NOMO-1 (cell line): Measurements from ENCODE around the gene STX5.
A peak's percentile ranks its signal among the peaks of the same experiment; 100 is the strongest.
"Not testable (repeated sequence)": the region's sequence is repeated elsewhere in the genome, so short reads cannot be mapped to it uniquely, and the experiment has no call there.

Experiments used
- DNase-seq, 2 experiments: peaks; one replicate each; lab custom pipeline; 2025; ENCODE audit not compliant: unreplicated experiment in 2 of 2; lab: John Stamatoyannopoulos, UW

The STX5 gene

DNA sequence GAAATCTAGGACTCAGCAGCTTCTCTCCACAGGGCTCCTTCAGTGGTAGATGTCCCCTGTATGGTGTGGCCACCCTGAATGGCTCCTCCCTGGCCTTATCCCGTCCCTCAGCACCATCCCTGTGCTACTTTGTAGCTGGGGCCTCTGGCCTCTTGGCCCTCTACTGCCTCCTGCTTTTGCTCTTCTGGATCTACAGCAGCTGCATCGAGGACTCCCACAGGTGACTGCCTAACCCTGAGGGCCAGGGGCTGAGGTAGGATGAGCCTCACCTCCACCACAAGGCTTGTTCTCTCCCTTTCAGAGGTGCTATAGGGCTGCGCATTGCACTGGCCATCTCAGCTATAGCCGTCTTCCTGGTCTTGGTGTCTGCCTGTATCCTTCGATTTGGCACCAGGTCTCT lies 42.9 kb downstream of the STX5 start:
- DNase-seq = no peak

DNA sequence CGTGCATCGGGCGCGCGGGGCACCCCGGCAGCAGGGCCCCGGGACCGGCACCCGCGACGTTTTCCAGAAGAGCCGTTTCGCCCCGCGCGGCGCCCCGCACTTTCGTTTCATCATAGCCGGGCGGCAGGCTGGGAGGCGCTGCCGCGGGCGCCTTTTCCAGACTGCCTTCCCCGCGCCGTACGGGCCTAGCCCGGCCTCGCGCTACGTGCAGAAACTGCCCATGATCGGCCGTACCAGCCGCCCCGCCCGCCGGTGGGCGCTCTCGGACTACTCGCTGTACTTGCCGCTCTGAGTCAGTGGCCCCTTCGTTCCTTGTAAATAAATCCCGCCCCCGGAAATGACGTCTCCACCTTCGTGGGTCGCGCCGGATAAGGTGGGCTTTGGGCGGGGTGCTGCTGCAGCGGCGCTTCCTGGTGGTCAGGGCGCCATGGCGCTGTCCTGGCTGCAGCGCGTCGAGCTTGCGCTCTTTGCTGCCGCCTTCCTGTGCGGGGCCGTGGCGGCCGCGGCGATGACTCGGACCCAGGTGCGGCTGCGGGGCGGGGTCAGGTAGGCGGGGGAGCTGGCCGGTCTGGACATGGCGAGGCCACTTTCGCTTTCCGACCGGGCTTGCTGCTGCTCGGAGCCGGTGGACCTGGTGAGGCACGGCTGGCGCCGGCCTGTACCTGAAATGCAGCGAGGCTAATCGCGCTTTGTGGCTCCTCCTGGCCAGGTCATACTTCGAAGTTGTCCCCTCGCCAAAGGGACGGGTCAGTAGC lies 44.7 kb downstream of the STX5 start, which contains the start of gene TMEM179B:
Gene TMEM179B (plus strand): TSS at position 398 of the 755 bp plus-strand sequence. CDS start 30 bp downstream, at position 428.
- peak; percentile 97 to 99 for DNase-seq

DNA sequence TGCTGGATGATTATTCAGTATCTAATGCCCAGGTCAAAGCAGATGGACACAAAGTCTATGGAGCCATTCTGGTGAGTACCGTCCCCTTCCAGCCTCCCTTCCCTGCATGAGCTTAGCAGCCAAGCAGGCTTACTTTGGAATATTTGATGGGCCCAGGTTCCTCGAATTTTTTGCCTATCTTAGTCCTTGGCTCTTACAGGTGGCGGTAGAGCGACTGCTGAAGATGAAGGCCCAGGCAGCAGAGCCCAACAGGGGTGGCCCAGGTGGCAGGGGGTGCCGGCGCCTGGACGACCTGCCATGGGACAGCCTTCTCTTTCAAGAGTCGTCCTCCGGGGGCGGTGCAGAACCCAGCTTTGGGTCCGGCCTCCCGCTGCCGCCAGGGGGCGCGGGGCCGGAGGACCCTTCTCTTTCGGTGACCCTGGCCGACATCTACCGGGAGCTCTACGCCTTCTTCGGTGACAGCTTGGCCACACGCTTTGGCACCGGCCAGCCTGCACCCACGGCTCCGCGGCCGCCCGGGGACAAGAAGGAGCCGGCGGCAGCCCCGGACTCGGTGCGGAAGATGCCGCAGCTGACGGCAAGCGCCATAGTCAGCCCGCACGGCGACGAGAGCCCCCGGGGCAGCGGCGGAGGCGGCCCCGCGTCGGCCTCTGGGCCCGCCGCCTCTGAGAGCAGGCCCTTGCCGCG lies 45.4 kb downstream of the STX5 start:
- DNase-seq = peak; percentile 76 to 83

DNA sequence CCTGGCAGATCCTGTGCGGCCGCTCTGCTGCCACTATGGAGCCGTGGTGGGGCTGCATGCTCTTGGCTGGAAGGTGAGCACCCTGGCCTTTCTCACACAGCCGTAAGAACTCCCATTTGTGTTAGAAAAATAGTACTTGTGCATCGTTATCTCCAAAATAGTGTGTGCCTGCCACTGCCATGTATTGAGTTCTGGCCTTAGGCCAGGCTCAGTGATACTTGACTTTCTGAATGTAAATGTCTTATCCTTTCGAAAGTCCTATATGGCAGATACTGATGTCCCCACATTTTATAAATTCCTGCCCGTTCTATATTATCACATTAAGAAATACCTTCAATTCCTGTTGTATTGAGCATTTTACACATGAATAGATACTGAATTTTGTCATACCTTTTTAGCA lies 49.1 kb downstream of the STX5 start:
- DNase-seq = no peak

DNA sequence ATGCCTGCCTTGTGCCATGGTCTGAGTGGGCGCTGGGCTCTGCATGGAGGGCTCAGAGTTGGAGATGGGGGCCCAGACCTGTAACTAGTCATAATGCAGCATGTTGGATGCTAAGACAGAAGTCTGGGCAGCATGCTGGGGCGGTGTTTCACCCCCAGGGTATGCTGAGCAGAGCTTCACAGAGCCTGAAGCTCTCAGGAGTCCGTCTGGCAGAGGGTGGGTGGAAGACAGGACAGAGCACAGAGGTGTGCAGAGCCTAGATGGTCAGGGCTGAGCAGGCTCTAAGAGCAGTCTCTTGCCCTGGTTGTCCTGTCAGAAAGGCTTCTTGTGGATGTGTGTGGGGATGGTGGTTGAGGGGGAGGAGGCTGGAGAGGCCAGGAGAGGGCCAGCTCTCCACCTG lies 53.4 kb downstream of the STX5 start:
- DNase-seq = no peak

DNA sequence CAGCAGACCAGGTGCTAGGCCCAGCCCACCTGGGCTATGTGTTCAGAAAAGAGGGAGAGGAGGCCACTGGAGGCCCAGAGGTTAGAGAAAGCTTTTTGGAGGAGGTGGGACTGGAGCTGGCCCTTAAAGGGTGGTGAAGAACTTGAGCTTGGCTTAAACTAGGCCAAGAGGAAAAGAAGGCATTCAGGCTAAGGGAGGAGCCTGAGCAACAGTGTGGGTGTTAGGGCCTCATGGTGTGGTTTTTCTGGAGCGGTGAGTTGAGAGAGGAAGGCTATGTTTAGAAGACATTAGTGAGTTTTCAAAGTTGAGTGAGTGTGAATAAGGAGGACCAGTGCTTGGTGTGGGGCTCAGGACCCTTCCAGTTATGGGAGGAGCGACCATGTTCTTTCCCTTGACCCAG lies 54.5 kb downstream of the STX5 start:
- DNase-seq = no peak

DNA sequence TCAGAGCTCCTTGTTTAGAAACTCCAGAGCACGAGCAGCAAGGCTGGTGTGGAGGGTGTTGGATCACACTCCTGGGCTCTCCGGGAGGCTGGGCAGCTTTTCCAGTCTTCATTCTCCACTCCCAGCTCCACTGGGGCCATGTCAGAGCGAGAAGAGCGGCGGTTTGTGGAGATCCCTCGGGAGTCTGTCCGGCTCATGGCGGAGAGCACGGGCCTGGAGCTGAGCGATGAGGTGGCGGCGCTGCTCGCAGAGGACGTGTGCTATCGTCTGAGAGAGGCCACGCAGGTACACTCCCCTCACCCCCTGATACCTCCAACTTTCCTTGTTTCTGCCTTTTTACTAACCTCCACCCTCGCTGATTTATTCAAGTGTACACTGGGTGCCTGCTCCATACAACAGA lies 56.2 kb downstream of the STX5 start:
- no peak for DNase-seq

DNA sequence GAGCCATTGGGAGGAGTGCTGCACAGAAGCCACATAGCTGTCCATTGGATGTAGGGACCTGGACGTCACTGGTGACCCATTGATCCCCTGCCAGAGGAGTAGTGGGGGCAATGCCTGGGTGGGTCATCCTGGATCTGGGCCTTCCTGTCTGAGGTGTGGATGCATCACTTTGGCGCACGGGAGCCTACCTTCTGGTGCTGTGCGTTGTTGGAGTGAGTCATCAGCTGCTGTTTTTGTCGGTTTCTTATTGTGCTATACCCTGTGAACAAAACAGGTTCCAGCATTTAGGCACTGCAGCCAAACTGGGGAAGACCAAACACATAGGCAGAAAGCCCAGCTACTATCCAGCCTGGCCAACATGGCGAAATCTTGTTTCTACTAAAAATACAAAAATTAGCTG lies 57.4 kb downstream of the STX5 start:
- DNase-seq = no peak

DNA sequence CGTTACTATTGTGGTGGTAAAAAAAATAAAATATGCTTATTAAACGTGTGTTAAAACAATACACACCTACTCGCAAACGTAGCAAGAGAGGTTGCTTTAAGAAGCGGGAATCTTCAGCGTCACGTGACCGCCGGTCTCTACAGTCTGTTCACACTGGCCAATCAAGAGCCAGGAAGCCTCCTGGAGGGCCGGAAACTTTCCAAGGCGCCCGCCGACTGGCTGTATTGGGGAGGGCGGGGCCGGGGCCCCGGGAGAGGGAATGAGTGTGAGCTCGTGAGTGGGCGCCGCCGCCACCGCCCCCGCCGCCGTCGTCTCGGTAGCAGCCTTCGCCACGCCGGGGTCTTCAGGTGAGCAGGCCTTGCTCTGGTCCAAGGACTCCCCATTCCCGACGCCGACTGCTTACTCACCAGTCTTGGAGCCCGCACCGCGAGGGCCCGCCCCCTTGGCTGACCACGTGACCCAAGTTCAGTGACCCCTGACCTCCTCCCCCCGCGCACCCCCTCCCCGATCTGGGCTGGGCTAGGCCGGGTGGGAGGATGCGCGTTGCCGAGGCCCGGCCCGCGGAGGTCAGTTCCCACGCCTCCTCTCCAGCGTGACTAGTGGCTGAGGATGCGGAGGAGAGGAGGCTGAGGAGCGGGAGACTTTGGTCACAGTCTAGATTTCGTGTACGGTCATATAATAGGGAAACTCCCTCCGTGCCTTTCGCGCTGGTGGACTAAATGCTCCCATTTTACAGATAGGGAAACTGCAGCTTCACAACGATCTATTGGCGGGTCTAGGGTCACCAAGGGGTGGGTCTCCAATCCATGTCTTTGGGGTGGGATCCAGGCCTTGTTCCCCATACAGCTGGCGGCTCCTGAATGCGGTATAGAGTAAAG lies 60.5 kb downstream of the STX5 start, which contains the start of gene TAF6L:
Gene TAF6L (plus strand): TSS at position 253 of the 878 bp plus-strand sequence. CDS start 4,388 bp downstream, outside the sequence.
- DNase-seq = peak; percentile 93 to 94

DNA sequence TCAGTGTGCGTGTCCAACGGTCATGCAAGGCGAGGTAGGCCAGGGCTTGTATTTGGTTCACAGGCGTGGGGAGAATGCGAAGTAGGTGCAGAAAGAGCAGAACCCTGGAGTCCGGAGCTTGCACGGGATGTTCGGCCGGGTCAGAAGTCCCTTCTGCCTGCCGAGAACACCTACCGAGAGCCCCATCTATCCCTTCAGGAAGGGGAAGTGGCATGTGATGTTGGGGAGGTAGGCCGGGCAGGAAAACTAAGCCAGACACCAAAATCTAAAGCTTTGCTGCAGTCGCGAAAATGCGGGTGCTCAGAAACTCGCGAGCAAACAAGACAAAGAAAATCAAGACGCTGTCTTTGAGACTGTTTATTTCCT lies 61.1 kb downstream of the STX5 start:
- peak in 1 of 2 experiments; percentile 45 for DNase-seq

DNA sequence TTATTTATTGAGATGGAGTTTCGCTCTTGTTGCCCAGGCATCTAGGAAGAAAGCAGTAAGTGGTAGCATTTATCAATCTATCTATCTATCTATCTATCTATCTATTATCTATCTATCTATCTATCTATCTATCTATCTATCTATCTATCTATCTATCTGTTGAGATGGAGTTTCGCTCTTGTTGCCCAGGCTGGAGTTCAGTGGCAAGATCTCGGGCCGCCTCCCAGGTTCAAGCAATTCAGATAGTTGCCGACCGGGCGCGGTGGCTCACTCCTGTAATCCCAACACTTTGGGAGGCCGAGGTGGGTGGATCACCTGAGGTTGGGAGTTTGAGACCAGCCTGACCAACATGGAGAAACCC lies 71.0 kb downstream of the STX5 start:
- not testable (repeated sequence) for DNase-seq

DNA sequence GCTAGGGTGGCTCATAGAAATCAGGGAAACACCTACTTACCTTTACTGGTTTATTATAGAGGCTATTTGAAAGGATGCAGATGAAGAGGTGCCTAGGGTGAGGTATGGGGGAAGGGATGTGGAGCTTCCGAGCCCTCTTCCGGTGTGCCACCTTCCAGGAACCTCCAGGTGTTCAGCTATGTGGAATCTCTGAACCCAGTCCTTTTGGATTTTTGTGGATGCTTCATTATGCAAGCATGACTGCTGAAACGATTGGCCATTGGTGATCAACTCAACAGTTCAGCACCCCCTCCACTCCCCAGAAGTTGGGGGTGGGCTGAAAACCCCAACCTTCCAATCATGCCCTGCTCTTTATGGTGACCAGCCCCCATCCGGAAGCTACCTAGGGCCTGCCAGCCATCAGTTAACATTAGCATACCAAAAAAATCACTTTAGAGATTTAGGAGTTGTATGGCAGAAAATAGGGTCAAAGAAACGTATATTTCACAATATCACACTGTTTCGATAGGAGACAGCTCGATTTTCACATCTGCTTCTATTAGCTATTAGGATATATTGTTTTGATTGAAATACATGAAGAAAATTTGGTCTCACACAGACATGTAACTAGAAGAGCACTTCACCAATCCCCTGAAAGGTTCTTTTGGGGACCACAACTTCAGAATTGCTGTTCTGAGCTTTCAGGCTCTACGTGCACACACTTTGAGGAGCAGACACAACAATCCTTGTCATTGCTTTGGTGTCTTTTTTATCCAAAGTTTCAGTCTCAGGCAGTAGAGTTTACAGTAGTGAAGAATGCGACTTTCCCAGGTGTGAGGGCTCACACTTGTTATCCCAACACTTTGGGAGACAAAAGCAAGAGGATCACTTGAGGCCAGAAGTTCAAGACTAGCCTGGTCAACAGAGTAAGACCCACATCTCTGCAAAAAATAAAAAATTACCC lies 73.7 kb downstream of the STX5 start:
- DNase-seq = no peak
